ENCODE data around the gene NKX6-1.

NKX6-1 gene

GRCh38 chr4:84498935-84499623 lies at the start of gene NKX6-1:
Gene NKX6-1 (minus strand): TSS chr4:84499292. CDS start chr4:84498228, 1,064 bp downstream.
- peak in 1 of 2 donors; percentile 29 for DNase-seq

GRCh38 chr4:84547211-84547610 lies 48.1 kb upstream of the NKX6-1 start:
- no peak for DNase-seq

- DNase-seq = no peak
Measured at GRCh38 chr4:84545093-84545492, 46.0 kb upstream of the NKX6-1 start.

- no peak for DNase-seq
Measured at GRCh38 chr4:84535901-84536300, 36.8 kb upstream of the NKX6-1 start.

- no peak for DNase-seq
Measured at GRCh38 chr4:84531689-84532088, 32.6 kb upstream of the NKX6-1 start.

- no peak for DNase-seq
Measured at GRCh38 chr4:84530871-84531270, 31.8 kb upstream of the NKX6-1 start.

GRCh38 chr4:84530454-84530853 lies 31.4 kb upstream of the NKX6-1 start:
- no peak for DNase-seq

GRCh38 chr4:84529169-84529751 lies 30.2 kb upstream of the NKX6-1 start:
- DNase-seq = no peak

- no peak for DNase-seq
Measured at GRCh38 chr4:84527391-84527790, 28.3 kb upstream of the NKX6-1 start.

- no peak for DNase-seq
Measured at GRCh38 chr4:84515075-84515474, 16.0 kb upstream of the NKX6-1 start.

GRCh38 chr4:84512277-84512676 lies 13.2 kb upstream of the NKX6-1 start:
- DNase-seq = no peak

GRCh38 chr4:84511703-84512102 lies 12.6 kb upstream of the NKX6-1 start:
- no peak for DNase-seq

GRCh38 chr4:84507941-84508340 lies 8.8 kb upstream of the NKX6-1 start:
- no peak for DNase-seq

- no peak for DNase-seq
Measured at GRCh38 chr4:84504821-84505220, 5.7 kb upstream of the NKX6-1 start.

GRCh38 chr4:84503495-84504437 lies 4.7 kb upstream of the NKX6-1 start:
- no peak for DNase-seq

- no peak for DNase-seq
Measured at GRCh38 chr4:84502955-84503373, 3.9 kb upstream of the NKX6-1 start.

- no peak for DNase-seq
Measured at GRCh38 chr4:84502333-84502954, 3.4 kb upstream of the NKX6-1 start.

- DNase-seq = no peak
Measured at GRCh38 chr4:84501721-84502267, 2.7 kb upstream of the NKX6-1 start.

GRCh38 chr4:84501202-84501503 lies 2.1 kb upstream of the NKX6-1 start:
- no peak for DNase-seq

- DNase-seq = no peak
Measured at GRCh38 chr4:84500386-84501201, 1.5 kb upstream of the NKX6-1 start.

- no peak for DNase-seq
Measured at GRCh38 chr4:84499624-84499982, 511 bp upstream of the NKX6-1 start.
